Measurements from ENCODE around the gene OLFML3.
A peak's percentile ranks its signal among the peaks of the same experiment; 100 is the strongest.
"Not testable (repeated sequence)": the region's sequence is repeated elsewhere in the genome, so short reads cannot be mapped to it uniquely, and the experiment has no call there.

The OLFML3 gene

GRCh38 chr1:113978863-113979702, at the start of gene OLFML3:
Gene OLFML3 (plus strand): TSS chr1:113979474. CDS start chr1:113979517, 43 bp downstream.
- DNase-seq (ENCODE audit: low read depth), result peak; percentile 95

- DNase-seq (ENCODE audit: low read depth), result no peak
Measured at GRCh38 chr1:113929750-113930498, 49.4 kb upstream of the OLFML3 start.

- no peak for DNase-seq (ENCODE audit: low read depth)
Measured at GRCh38 chr1:113930499-113931161, 48.6 kb upstream of the OLFML3 start.

GRCh38 chr1:113931451-113931851, 47.8 kb upstream of the OLFML3 start:
- DNase-seq (ENCODE audit: low read depth), result no peak

GRCh38 chr1:113934006-113934405, 45.3 kb upstream of the OLFML3 start:
- no peak for DNase-seq (ENCODE audit: low read depth)

GRCh38 chr1:113934511-113935055, 44.7 kb upstream of the OLFML3 start:
- no peak for DNase-seq (ENCODE audit: low read depth)

GRCh38 chr1:113935176-113935575, 44.1 kb upstream of the OLFML3 start:
- no peak for DNase-seq (ENCODE audit: low read depth)

GRCh38 chr1:113935970-113936369, 43.3 kb upstream of the OLFML3 start:
- DNase-seq (ENCODE audit: low read depth), result no peak

GRCh38 chr1:113937146-113937545, 42.1 kb upstream of the OLFML3 start:
- no peak for DNase-seq (ENCODE audit: low read depth)

- no peak for DNase-seq (ENCODE audit: low read depth)
Measured at GRCh38 chr1:113938192-113938591, 41.1 kb upstream of the OLFML3 start.

- DNase-seq (ENCODE audit: low read depth), result no peak
Measured at GRCh38 chr1:113940365-113941244, 38.7 kb upstream of the OLFML3 start.

- DNase-seq (ENCODE audit: low read depth), result no peak
Measured at GRCh38 chr1:113941245-113941559, 38.1 kb upstream of the OLFML3 start.

GRCh38 chr1:113942527-113942926, 36.7 kb upstream of the OLFML3 start:
- DNase-seq (ENCODE audit: low read depth), result no peak

- no peak for DNase-seq (ENCODE audit: low read depth)
Measured at GRCh38 chr1:113943028-113943811, 36.1 kb upstream of the OLFML3 start.

GRCh38 chr1:113945329-113945728, 33.9 kb upstream of the OLFML3 start:
- no peak for DNase-seq (ENCODE audit: low read depth)

- no peak for DNase-seq (ENCODE audit: low read depth)
Measured at GRCh38 chr1:113946112-113946511, 33.2 kb upstream of the OLFML3 start.

- no peak for DNase-seq (ENCODE audit: low read depth)
Measured at GRCh38 chr1:113946678-113947387, 32.4 kb upstream of the OLFML3 start.

GRCh38 chr1:113947388-113948107, 31.7 kb upstream of the OLFML3 start:
- DNase-seq (ENCODE audit: low read depth), result no peak

GRCh38 chr1:113948151-113948550, 31.1 kb upstream of the OLFML3 start:
- DNase-seq (ENCODE audit: low read depth), result not testable (repeated sequence)

Data from GM04504 (cell line).